ENCODE data around the gene OPA1.

GRCh38 chr3:193716150-193716549 lies 123.1 kb downstream of the OPA1 start:
- TF ChIP-seq CTCF (conservative IDR thresholded peaks at IDR 0.05; ENCODE audit: low read length) = no peak
- no peak for TF ChIP-seq EZH2phosphoT487 (IDR thresholded peaks at IDR 0.05; ENCODE audit: borderline replicate concordance)
